SK-N-SH (cell line): ENCODE results near the gene NLN. TPM values are rescaled to one million over a fixed set of nuclear protein-coding genes. Genes with fewer than 3 reads are reported as not detected.

Experiments
- CTCF ChIA-PET: fragments of 300-600, 350-600 bp; formaldehyde crosslinking; extraction: SDS; loops from one replicate; lab custom pipeline; 2021; lab: Yijun Ruan, JAX
- POLR2A ChIA-PET: fragments of 350-600 bp; sonication (Branson Sonifier 250); formaldehyde crosslinking; extraction: SDS; loops from one replicate; lab custom pipeline; 2020; ENCODE audit warnings: antibody characterized with exemption, inconsistent platforms; lab: Yijun Ruan, JAX
- DNase-seq: peaks from one replicate; pipeline ENCODE4 v3.0.0; 2012
- H2AFZ ChIP-seq: fragments of 200-600 bp; sonication (generic); 2 replicates; pipeline ENCODE4 v1.8.1; 2016; ENCODE audit warnings: antibody characterized with exemption, mild to moderate bottlenecking, low read depth
- H3F3A ChIP-seq: fragments of 200-600 bp; sonication (generic); replicated peaks from 2 replicates; pipeline ENCODE3; 2016; ENCODE audit warnings: antibody characterized with exemption, mild to moderate bottlenecking; ENCODE audit not compliant: insufficient read depth
- H3K27ac ChIP-seq, 2 experiments: fragments of 200-500 bp in 1 of 2; fragments of 200-600 bp in 1 of 2; sonication (Bioruptor generic) in 1 of 2; sonication (generic), shearing (Covaris generic) in 1 of 2; 2 replicates each; pipeline versions ENCODE4 v1.5.1 to v1.6.1; 2014 to 2016; ENCODE audit warnings: low read depth in 2 of 2, inconsistent platforms in 1 of 2, low read length in 1 of 2, mild to moderate bottlenecking in 1 of 2, mixed read lengths in 1 of 2
- H3K27me3 ChIP-seq: fragments of 200-600 bp; sonication (generic), shearing (Covaris generic); 2 replicates; pipeline ENCODE4 v1.6.1; 2016; ENCODE audit warnings: mixed run types; ENCODE audit not compliant: insufficient read depth
- H3K36me3 ChIP-seq, 2 experiments: fragments of 200-500 bp in 1 of 2; fragments of 200-600 bp in 1 of 2; sonication (Bioruptor generic) in 1 of 2; sonication (generic) in 1 of 2; replicated peaks in 1 of 2; 2 replicates each; pipeline versions ENCODE3 to v1.5.1; 2014 to 2016; ENCODE audit warnings: low read length in 1 of 2, mild to moderate bottlenecking in 1 of 2; ENCODE audit not compliant: insufficient read depth in 2 of 2, control insufficient read depth in 1 of 2
- H3K4me1 ChIP-seq, 2 experiments: fragments of 200-500 bp in 1 of 2; fragments of 200-600 bp in 1 of 2; sonication (Bioruptor generic) in 1 of 2; sonication (generic), shearing (Covaris generic) in 1 of 2; 2 replicates each; pipeline versions ENCODE4 v1.5.1 to v1.6.1; 2014 to 2016; ENCODE audit warnings: low read depth in 1 of 2, low read length in 1 of 2, mixed run types in 1 of 2; ENCODE audit not compliant: insufficient read depth in 2 of 2, control insufficient read depth in 1 of 2
- H3K4me2 ChIP-seq: fragments of 200-600 bp; sonication (generic), shearing (Covaris generic); 2 replicates; pipeline ENCODE4 v1.6.1; 2017; ENCODE audit warnings: mixed run types
- H3K4me3 ChIP-seq, 2 experiments: fragments of 200-500 bp in 1 of 2; fragments of 200-600 bp in 1 of 2; sonication (Bioruptor generic) in 1 of 2; sonication (generic), shearing (Covaris generic) in 1 of 2; 2 replicates each; pipeline versions ENCODE4 v1.5.1 to v1.8.1; 2014 to 2016; ENCODE audit warnings: low read depth in 2 of 2, inconsistent platforms in 1 of 2, low read length in 1 of 2, mild to moderate bottlenecking in 1 of 2, mixed read lengths in 1 of 2, moderate library complexity in 1 of 2
- H3K79me2 ChIP-seq: fragments of 200-600 bp; sonication (generic); 2 replicates; pipeline ENCODE4 v1.8.1; 2017; ENCODE audit warnings: mild to moderate bottlenecking; ENCODE audit not compliant: insufficient read depth
- H3K9ac ChIP-seq: fragments of 200-600 bp; sonication (generic); 2 replicates; pipeline ENCODE4 v1.6.1; 2017; ENCODE audit warnings: mixed run types
- H3K9me2 ChIP-seq: fragments of 200-600 bp; sonication (generic); 2 replicates; pipeline ENCODE4 v1.6.1; 2017; ENCODE audit warnings: mixed run types
- H3K9me3 ChIP-seq: fragments of 200-600 bp; sonication (generic); 2 replicates; pipeline ENCODE4 v1.6.1; 2017; ENCODE audit warnings: mixed run types, mild to moderate bottlenecking, moderate library complexity
- H4K20me1 ChIP-seq: fragments of 200-600 bp; sonication (generic); 2 replicates; pipeline ENCODE4 v1.6.1; 2017; ENCODE audit warnings: mild to moderate bottlenecking, mixed run types; ENCODE audit not compliant: insufficient read depth
- CTCF ChIP-seq: fragments of 200-600 bp; sonication (generic); IDR thresholded peaks from 2 replicates; pipeline ENCODE4 v1.6.1; 2017; ENCODE audit warnings: antibody characterized with exemption, mild to moderate bottlenecking, moderate library complexity
- ELF1 ChIP-seq: IDR thresholded peaks from 2 replicates; pipeline ENCODE4 v1.4.0; 2012
- FOXJ3 ChIP-seq: sonication (generic); formaldehyde crosslinking; IDR thresholded peaks from 2 replicates; pipeline ENCODE4 v1.5.1; 2020; ENCODE audit warnings: mild to moderate bottlenecking, missing genetic modification reagents
- FOXM1 ChIP-seq: IDR thresholded peaks from 2 replicates; pipeline ENCODE4 v1.4.0; 2012; ENCODE audit warnings: low read depth, mild to moderate bottlenecking
- GABPA ChIP-seq: IDR thresholded peaks from 2 replicates; pipeline ENCODE4 v1.4.0; 2012; ENCODE audit warnings: low read depth, mild to moderate bottlenecking
- GATA2 ChIP-seq: sonication (generic); formaldehyde crosslinking; IDR thresholded peaks from 2 replicates; pipeline ENCODE4 v1.5.0; 2020; ENCODE audit warnings: mild to moderate bottlenecking, missing genetic modification reagents
- IRF3 ChIP-seq: fragments of 150-350 bp; IDR thresholded peaks from 2 replicates; pipeline ENCODE4 v1.6.1; 2016; ENCODE audit warnings: mild to moderate bottlenecking, low read depth, low read length
- JUND ChIP-seq: IDR thresholded peaks from 2 replicates; pipeline ENCODE4 v1.4.0; 2012
- MEF2A ChIP-seq: IDR thresholded peaks from 2 replicates; pipeline ENCODE4 v1.4.0; 2012; ENCODE audit warnings: low read depth, borderline replicate concordance
- NFIC ChIP-seq: IDR thresholded peaks from 2 replicates; pipeline ENCODE4 v1.4.0; 2012; ENCODE audit warnings: borderline replicate concordance
- NRF1 ChIP-seq: IDR thresholded peaks from 2 replicates; pipeline ENCODE4 v1.6.1; 2012; ENCODE audit warnings: low read depth, mild to moderate bottlenecking, low read length
- POLR2AphosphoS5 ChIP-seq: IDR thresholded peaks from 2 replicates; pipeline ENCODE4 v1.6.1; 2012; ENCODE audit warnings: low read depth, low read length
- RCOR1 ChIP-seq: fragments of 150-350 bp; IDR thresholded peaks from 2 replicates; pipeline ENCODE4 v1.6.1; 2017; ENCODE audit warnings: antibody characterized with exemption, low read length
- REST ChIP-seq: IDR thresholded peaks from 2 replicates; pipeline ENCODE4 v1.6.1; 2012; ENCODE audit warnings: mild to moderate bottlenecking, low read depth, low read length, moderate library complexity
- RFX5 ChIP-seq: IDR thresholded peaks from 2 replicates; pipeline ENCODE4 v1.6.1; 2012; ENCODE audit warnings: mild to moderate bottlenecking, improper control_type of control experiment, low read length
- RXRA ChIP-seq: IDR thresholded peaks from 2 replicates; pipeline ENCODE4 v1.4.0; 2012; ENCODE audit warnings: low read depth, mild to moderate bottlenecking, borderline replicate concordance
- SIN3A ChIP-seq: IDR thresholded peaks from 2 replicates; pipeline ENCODE4 v1.6.1; 2012; ENCODE audit warnings: low read depth, mild to moderate bottlenecking, low read length, moderate library complexity, borderline replicate concordance
- SMC3 ChIP-seq: IDR thresholded peaks from 2 replicates; pipeline ENCODE4 v1.6.1; 2012; ENCODE audit warnings: low read depth, low read length, improper control_type of control experiment
- TAF1 ChIP-seq: IDR thresholded peaks from 2 replicates; pipeline ENCODE4 v1.6.1; 2012; ENCODE audit warnings: low read depth, mild to moderate bottlenecking, low read length, moderate library complexity, borderline replicate concordance
- TEAD4 ChIP-seq: IDR thresholded peaks from 2 replicates; pipeline ENCODE4 v1.4.0; 2012; ENCODE audit warnings: mild to moderate bottlenecking, borderline replicate concordance; ENCODE audit not compliant: insufficient read depth
- YY1 ChIP-seq: IDR thresholded peaks from 2 replicates; pipeline ENCODE4 v1.4.0; 2012; ENCODE audit warnings: low read depth, mild to moderate bottlenecking
- ZBTB33 ChIP-seq: IDR thresholded peaks from 2 replicates; pipeline ENCODE4 v1.4.0; 2012; ENCODE audit warnings: low read depth, borderline replicate concordance
- polyA plus RNA-seq, 3 experiments: library from polyadenylated mRNA; depleted of rRNA; stranded (reverse); fragments of >200 nt; gene quantifications; 2 replicates each; pipeline ENCODE4 v1.2.3, GENCODE V29; 2012

The NLN gene
- polyA plus RNA-seq, 1 of the 3 experiments (the other 2 are of a cell fraction), result 17.1 TPM

GRCh38 chr5:65874241-65874640, 152.2 kb downstream of the NLN start (continued):
- TF ChIP-seq MEF2A, result peak; percentile 95
- no peak for TF ChIP-seq FOXJ3 (CRISPR knock-in tag)
- TF ChIP-seq RXRA, result peak; percentile 44; the same call in 1 of the 2 replicates
- TF ChIP-seq CTCF, result no peak
- TF ChIP-seq NFIC, result peak; percentile 55; the same call in 1 of the 2 replicates
- no peak for TF ChIP-seq GABPA
- TF ChIP-seq GATA2 (CRISPR knock-in tag), result no peak
- TF ChIP-seq RCOR1, result no peak
- no peak for TF ChIP-seq YY1

- Histone ChIP-seq H3K27ac (no peak overlapping the region), H3K4me1 (0 out of 4 replicates have a peak, but pooled peaks cover 0 to 5% of the 10 kb centered on the region in 2 experiments), H3K27me3 (no peaks in the 10 kb centered on the region), H3K9ac (no peak overlapping the region), H3K9me3 (0 out of 2 replicates have a peak, but pooled peaks cover 6% of the 10 kb centered on the region), H3K9me2 (no peaks in the 10 kb centered on the region), H3F3A (peaks cover 34% of the 10 kb centered on the region), H3K4me3 (no peak overlapping the region), H3K36me3 (no peaks in the 10 kb centered on the region), H3K79me2 (no peaks in the 10 kb centered on the region), H3K4me2 (no peak overlapping the region), H2AFZ (no peak overlapping the region), H4K20me1 (no peaks in the 10 kb centered on the region)
- no peak for DNase-seq
- ChIA-PET CTCF (no interaction called here), POLR2A (no interaction called here)
- no peak for TF ChIP-seq REST
- TF ChIP-seq MEF2A, result no peak
- no peak for TF ChIP-seq FOXM1
- TF ChIP-seq RCOR1, result no peak
- no peak for TF ChIP-seq NRF1
- no peak for TF ChIP-seq JUND
- no peak for TF ChIP-seq ELF1
- no peak for TF ChIP-seq RFX5
- no peak for TF ChIP-seq CTCF
- no peak for TF ChIP-seq ZBTB33
- no peak for TF ChIP-seq GATA2 (CRISPR knock-in tag)
- TF ChIP-seq POLR2AphosphoS5, result no peak
- TF ChIP-seq RXRA, result no peak
- TF ChIP-seq TEAD4, result no peak
- TF ChIP-seq IRF3, result no peak
- no peak for TF ChIP-seq NFIC
- TF ChIP-seq SMC3, result no peak
- no peak for TF ChIP-seq TAF1
- TF ChIP-seq SIN3A, result no peak
Observed at GRCh38 chr5:65876496-65876895, 154.5 kb downstream of the NLN start.
